Small intestine (tissue), 7 donors: ENCODE measurements around the gene ADAMTS5. TPM values are rescaled to one million over a fixed set of nuclear protein-coding genes. Genes with fewer than 3 reads are reported as not detected.

Source experiments
- DNase-seq, 2 donors: peaks; one replicate each; pipeline versions ENCODE4 v3.0.0 to v3.0.0-alpha.2; 2013
- FAIRE-seq: peaks from 2 replicates; lab custom pipeline; 2012; peaks lifted over from hg19 to GRCh38; lab: Jason Lieb, UNC
- H3K27ac ChIP-seq, 3 donors: one replicate each; pipeline ENCODE4 v1.5.1; 2013; ENCODE audit warnings: low read length in 2 of 3, mild to moderate bottlenecking in 2 of 3, control low read depth in 1 of 3, inconsistent platforms in 1 of 3, low read depth in 1 of 3, moderate library complexity in 1 of 3
- H3K27me3 ChIP-seq, 3 donors: one replicate each; pipeline ENCODE4 v1.6.1; 2013; ENCODE audit warnings: low read length in 3 of 3, inconsistent platforms in 1 of 3; ENCODE audit not compliant: control insufficient read depth in 3 of 3, insufficient read depth in 3 of 3
- H3K36me3 ChIP-seq, 3 donors: one replicate each; pipeline ENCODE4 v1.6.1; 2013; ENCODE audit warnings: low read length in 3 of 3, inconsistent platforms in 1 of 3, low read depth in 1 of 3, mild to moderate bottlenecking in 1 of 3, moderate library complexity in 1 of 3; ENCODE audit not compliant: control insufficient read depth in 3 of 3, insufficient read depth in 2 of 3
- H3K4me1 ChIP-seq, 3 donors: one replicate each; pipeline ENCODE4 v1.6.1; 2013; ENCODE audit warnings: low read length in 2 of 3, inconsistent platforms in 1 of 3, low read depth in 1 of 3, mild to moderate bottlenecking in 1 of 3, moderate library complexity in 1 of 3; ENCODE audit not compliant: control insufficient read depth in 3 of 3, insufficient read depth in 2 of 3
- H3K4me3 ChIP-seq, 3 donors: one replicate each; pipeline ENCODE4 v1.5.1; 2013; ENCODE audit warnings: low read length in 3 of 3, control low read depth in 1 of 3, inconsistent platforms in 1 of 3, low read depth in 1 of 3, mild to moderate bottlenecking in 1 of 3, moderate library complexity in 1 of 3
- H3K9me3 ChIP-seq, 2 donors: one replicate each; pipeline ENCODE4 v1.6.1; 2013; ENCODE audit warnings: low read depth in 1 of 2, low read length in 1 of 2; ENCODE audit not compliant: control insufficient read depth in 2 of 2, insufficient read depth in 1 of 2
- WGBS, 3 donors: extraction: QIAGEN DNeasy Blood & Tissue Kit; methylation state at CpG; one replicate each; pipeline ENCODE4 v1.1.7; 2013; 5-methylcytosine and 5-hydroxymethylcytosine counted together
- polyA plus RNA-seq, 4 donors: library from polyadenylated mRNA; stranded (reverse) in 3 of 4; unstranded in 1 of 4; fragments of 200-250 nt in 3 of 4; fragments of 120-200 nt in 1 of 4; gene quantifications; one replicate each; pipeline versions ENCODE4 v1.2.1 to v1.2.3, GENCODE V29; 2013
- donor health status: healthy with polysubstance abuse.
- donor health status: control.
- donor health status: control.
- donor health status: Bipolar disorder and iron deficiency.
- donor health status: healthy.

Gene ADAMTS5
- polyA plus RNA-seq, 4 donors = under 0.01 to 5.3 (median 2.3) TPM

DNA sequence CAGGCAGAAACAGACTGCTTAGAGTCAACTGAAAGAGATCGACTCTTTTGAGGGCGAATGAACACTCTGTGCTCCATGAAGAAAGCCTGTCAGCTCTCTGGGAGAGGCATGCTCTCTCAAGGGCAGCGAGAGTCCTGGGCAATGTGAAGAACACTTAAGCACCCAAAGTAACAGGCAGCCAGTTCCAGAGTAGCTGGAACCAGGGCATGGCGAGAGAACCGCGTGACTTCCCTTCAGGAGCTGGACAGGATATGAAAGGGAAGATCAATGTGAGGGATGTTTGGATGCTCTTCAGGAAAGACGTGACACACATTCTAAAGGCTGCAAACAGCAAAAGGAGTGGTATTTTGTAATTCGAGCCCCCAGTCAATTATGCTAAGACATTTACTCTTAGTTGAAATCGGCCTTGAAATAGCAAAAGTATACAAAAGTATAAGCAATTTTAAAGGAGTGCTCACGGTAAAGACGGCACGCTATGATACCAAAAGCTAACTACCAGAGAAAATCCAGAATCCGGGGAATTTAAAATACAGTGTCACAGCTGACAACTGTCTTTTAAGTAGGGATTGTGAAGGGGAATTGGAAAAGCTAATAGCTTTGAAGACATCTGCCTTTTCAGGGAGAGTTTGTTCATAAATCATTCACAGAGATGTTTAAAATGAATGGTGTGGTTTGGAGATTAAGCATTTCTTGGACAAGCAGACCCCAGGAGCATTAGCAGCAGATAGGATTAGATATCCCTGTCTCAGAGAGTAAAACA, 20.8 kb downstream of the ADAMTS5 start:
- FAIRE-seq (no peak), DNase-seq (no peak)
- no peak overlapping the region for H3K4me3 ChIP-seq
- H3K4me1 ChIP-seq = no peaks in the 10 kb centered on the region
- peak overlapping the region in 1 of 3 donors; percentile 39 for H3K27ac ChIP-seq
- no peaks in the 10 kb centered on the region for H3K9me3 ChIP-seq
- H3K36me3 ChIP-seq = no peaks in the 10 kb centered on the region
- no peaks in the 10 kb centered on the region for H3K27me3 ChIP-seq
- WGBS, 3 donors = 57 to 72% (median 69%) methylated on average over 13 of the region's 13 CpGs

DNA sequence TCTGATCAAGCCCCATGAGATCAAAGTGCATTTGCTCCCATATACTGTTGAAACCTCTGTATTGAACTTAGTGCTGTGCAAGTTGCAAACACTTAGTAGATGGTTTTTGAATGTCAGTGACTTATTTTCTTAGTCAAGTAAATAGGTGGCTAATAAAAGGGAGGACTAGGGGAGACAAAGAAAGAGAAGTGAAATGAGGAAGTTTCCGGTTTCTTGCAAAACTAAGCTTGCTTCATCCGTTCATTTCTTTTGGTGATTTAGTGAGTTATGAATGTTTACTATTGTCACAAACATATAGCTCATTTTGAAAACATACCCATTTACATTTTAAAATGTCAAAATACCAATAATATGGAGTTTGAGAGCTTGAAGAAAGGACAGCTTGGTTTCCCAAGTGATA, 23.0 kb downstream of the ADAMTS5 start:
- no peak overlapping the region for H3K27ac ChIP-seq
- H3K36me3 ChIP-seq = no peaks in the 10 kb centered on the region
- 52 to 88% (median 72%) methylated on average over 2 of the region's 2 CpGs for WGBS, 3 donors
- no peak for FAIRE-seq
- H3K27me3 ChIP-seq = no peaks in the 10 kb centered on the region
- H3K4me1 ChIP-seq = no peaks in the 10 kb centered on the region
- H3K9me3 ChIP-seq = no peaks in the 10 kb centered on the region
- DNase-seq = no peak
- no peak overlapping the region for H3K4me3 ChIP-seq

DNA sequence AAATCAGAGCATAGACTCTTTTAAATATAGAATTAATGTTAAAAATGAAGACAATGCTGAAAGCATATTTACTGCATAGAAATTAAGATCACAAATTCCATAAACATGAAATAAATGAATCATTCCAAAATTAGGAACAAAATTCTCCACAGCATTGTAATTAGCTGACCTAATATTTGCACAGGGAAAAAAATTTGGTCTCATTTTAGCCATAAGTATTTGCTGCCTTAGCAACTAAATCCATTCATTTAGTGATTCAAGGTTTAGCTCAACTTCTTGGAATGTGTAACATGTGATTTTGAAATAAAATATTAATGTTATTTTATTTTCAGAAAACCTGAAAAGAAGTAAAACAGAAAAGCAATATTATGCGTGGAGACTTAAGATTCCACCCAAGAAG, 25.5 kb downstream of the ADAMTS5 start:
- H3K27ac ChIP-seq = no peak overlapping the region
- 69 to 76% (median 74%) methylated on average over 1 of the region's 1 CpG for WGBS, 3 donors
- FAIRE-seq = no peak
- DNase-seq = no peak
- H3K4me3 ChIP-seq = no peak overlapping the region
- H3K27me3 ChIP-seq = no peaks in the 10 kb centered on the region
- H3K9me3 ChIP-seq = no peaks in the 10 kb centered on the region
- H3K4me1 ChIP-seq = no peaks in the 10 kb centered on the region
- H3K36me3 ChIP-seq = no peaks in the 10 kb centered on the region

GRCh38 chr21:26939601-26940111, 27.2 kb downstream of the ADAMTS5 start:
- FAIRE-seq (no peak), DNase-seq (peak in 1 of 2 donors; percentile 9)
- Histone ChIP-seq H3K27me3 (no peaks in the 10 kb centered on the region), H3K4me1 (no peaks in the 10 kb centered on the region), H3K27ac (no peak overlapping the region), H3K4me3 (no peak overlapping the region), H3K36me3 (peaks cover 0 to 1% (median 0%) of the 10 kb centered on the region in 3 donors), H3K9me3 (no peaks in the 10 kb centered on the region)
- 51 to 58% (median 53%) methylated on average over 2 of the region's 2 CpGs for WGBS, 3 donors

GRCh38 chr21:26936641-26937040, 30.2 kb downstream of the ADAMTS5 start:
- DNase-seq (no peak), FAIRE-seq (no peak)
- Histone ChIP-seq H3K4me1 (no peaks in the 10 kb centered on the region), H3K4me3 (no peak overlapping the region), H3K27me3 (no peaks in the 10 kb centered on the region), H3K27ac (no peak overlapping the region), H3K9me3 (no peaks in the 10 kb centered on the region), H3K36me3 (peaks cover 0 to 9% (median 0%) of the 10 kb centered on the region in 3 donors)
- 24 to 41% (median 40%) methylated on average over 5 of the region's 5 CpGs for WGBS, 3 donors

DNA sequence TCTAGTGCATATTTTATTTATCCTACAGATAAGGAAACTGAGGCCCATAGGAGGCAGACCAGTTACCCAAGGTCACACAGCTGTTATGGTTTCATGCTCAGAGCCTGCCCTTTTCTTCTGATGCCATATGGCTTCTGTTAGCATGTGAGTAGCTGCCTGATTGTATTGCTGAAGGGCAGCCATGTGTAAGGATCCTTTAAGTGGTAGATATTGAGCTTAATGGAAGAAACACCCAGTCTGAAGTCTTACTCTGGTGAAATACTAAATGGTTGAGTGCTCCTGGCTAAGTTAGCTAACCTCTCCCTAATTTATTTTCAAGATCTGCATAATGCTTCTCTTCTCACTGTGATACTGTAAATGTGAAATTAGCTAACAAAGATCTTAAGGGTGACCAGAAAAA, 30.9 kb downstream of the ADAMTS5 start:
- Histone ChIP-seq H3K9me3 (no peaks in the 10 kb centered on the region), H3K4me1 (no peaks in the 10 kb centered on the region), H3K4me3 (no peak overlapping the region), H3K27ac (no peak overlapping the region), H3K36me3 (peaks cover 0 to 9% (median 0%) of the 10 kb centered on the region in 3 donors), H3K27me3 (no peaks in the 10 kb centered on the region)
- FAIRE-seq (no peak), DNase-seq (no peak)

GRCh38 chr21:26934383-26934782, 32.5 kb downstream of the ADAMTS5 start:
- H3K9me3 ChIP-seq = no peaks in the 10 kb centered on the region
- no peak overlapping the region for H3K27ac ChIP-seq
- DNase-seq (no peak), FAIRE-seq (no peak)
- no peak overlapping the region for H3K4me3 ChIP-seq
- no peaks in the 10 kb centered on the region for H3K4me1 ChIP-seq
- H3K27me3 ChIP-seq = no peaks in the 10 kb centered on the region
- H3K36me3 ChIP-seq = peaks cover 0 to 9% (median 0%) of the 10 kb centered on the region in 3 donors
- 94 to 95% (median 94%) methylated on average over 11 of the region's 11 CpGs for WGBS, 3 donors

- Histone ChIP-seq H3K27me3 (no peaks in the 10 kb centered on the region), H3K9me3 (no peaks in the 10 kb centered on the region), H3K36me3 (peaks cover 0 to 9% (median 0%) of the 10 kb centered on the region in 3 donors), H3K4me1 (no peaks in the 10 kb centered on the region), H3K4me3 (no peak overlapping the region), H3K27ac (peak overlapping the region in 1 of 3 donors; percentile 11)
- no peak for FAIRE-seq
- WGBS, 3 donors = 60 to 70% (median 61%) methylated on average over 4 of the region's 4 CpGs
- no peak for DNase-seq
Observed at GRCh38 chr21:26933448-26933847, 33.4 kb downstream of the ADAMTS5 start.
